HG03045 (cell line): Measurements from ENCODE around the gene HPS4.
A peak's percentile ranks its signal among the peaks of the same experiment; 100 is the strongest.
"Not testable (repeated sequence)": the region's sequence is repeated elsewhere in the genome, so short reads cannot be mapped to it uniquely, and the experiment has no call there.

ENCODE experiments used
- ATAC-seq: cut with Tn5 transposase; IDR thresholded peaks from one replicate; pipeline ENCODE4 v1.9.1; 2021; ENCODE audit warnings: mild to moderate bottlenecking, moderate library complexity; ENCODE audit not compliant: unreplicated experiment

HPS4 gene

GRCh38 chr22:26444777-26445176 lies 38.8 kb downstream of the HPS4 start:
- ATAC-seq = no peak

- no peak for ATAC-seq
Measured at GRCh38 chr22:26443901-26444690, 39.5 kb downstream of the HPS4 start.

GRCh38 chr22:26442086-26442756 lies 41.4 kb downstream of the HPS4 start:
- ATAC-seq = no peak

- no peak for ATAC-seq
Measured at GRCh38 chr22:26439559-26439958, 44.0 kb downstream of the HPS4 start.

GRCh38 chr22:26438776-26439175 lies 44.8 kb downstream of the HPS4 start:
- ATAC-seq = not testable (repeated sequence)

GRCh38 chr22:26437694-26438392 lies 45.7 kb downstream of the HPS4 start:
- ATAC-seq = no peak

- ATAC-seq = no peak
Measured at GRCh38 chr22:26436903-26437515, 46.6 kb downstream of the HPS4 start.

GRCh38 chr22:26435327-26436093 lies 48.1 kb downstream of the HPS4 start:
- ATAC-seq = no peak

GRCh38 chr22:26433805-26434204 lies 49.8 kb downstream of the HPS4 start:
- ATAC-seq = no peak

GRCh38 chr22:26432619-26433311 lies 50.8 kb downstream of the HPS4 start:
- no peak for ATAC-seq

- no peak for ATAC-seq
Measured at GRCh38 chr22:26431261-26431995, 52.2 kb downstream of the HPS4 start.

GRCh38 chr22:26430600-26430999 lies 53.0 kb downstream of the HPS4 start:
- no peak for ATAC-seq

- peak; percentile 18 for ATAC-seq
Measured at GRCh38 chr22:26429458-26430286, 53.9 kb downstream of the HPS4 start.

GRCh38 chr22:26428515-26429457 lies 54.8 kb downstream of the HPS4 start, which contains the start of gene ASPHD2:
TSS of gene ASPHD2 (plus strand) at chr22:26429260. CDS start at chr22:26433616, 4,356 bp downstream.
- peak; percentile 70 for ATAC-seq

- no peak for ATAC-seq
Measured at GRCh38 chr22:26426924-26427323, 56.7 kb downstream of the HPS4 start.

GRCh38 chr22:26418620-26419019 lies 65.0 kb downstream of the HPS4 start:
- ATAC-seq = no peak

GRCh38 chr22:26417406-26417805 lies 66.2 kb downstream of the HPS4 start:
- no peak for ATAC-seq
